Body of pancreas (tissue), 4 donors: Measurements from ENCODE around the gene ZNF766.

ENCODE experiments used
- CTCF ChIP-seq, 7 experiments: fragments of 450-650 bp in 4 of 7; fragments of 200-600 bp in 3 of 7; sonication (generic) in 3 of 7; IDR thresholded peaks; one replicate each; pipeline ENCODE4 v1.5.1; 2016 to 2019; ENCODE audit warnings: antibody characterized with exemption in 7 of 7
- POLR2A ChIP-seq, 3 donors: fragments of 450-650 bp; IDR thresholded peaks; one replicate each; pipeline ENCODE4 v1.6.1; 2016; ENCODE audit warnings: antibody characterized with exemption in 3 of 3, mild to moderate bottlenecking in 2 of 3

GRCh38 chr19:52322429-52322828, 53.0 kb downstream of the ZNF766 start:
- TF ChIP-seq CTCF (IDR thresholded peaks at IDR 0.05) (no peak), POLR2A (IDR thresholded peaks at IDR 0.05) (no peak)
